B cell (primary cell): ENCODE measurements around the gene PLEKHN1. TPM values are rescaled to one million over a fixed set of nuclear protein-coding genes. Genes with fewer than 3 reads are reported as not detected.

Source experiments
- ATAC-seq: fragments of 200-7000 bp; cut with Tn5 transposase; one replicate; pipeline ENCODE4 v1.10.0; 2021; ENCODE audit warnings: low read depth, mild to moderate bottlenecking, moderate number of reproducible peaks, moderate library complexity
- CTCF ChIA-PET: fragments of 350-600 bp; sonication (Branson Sonifier 250); formaldehyde crosslinking; loops from one replicate; lab custom pipeline; 2021; ENCODE audit warnings: antibody characterized with exemption, inconsistent platforms; lab: Charles Lee
- POLR2A ChIA-PET: fragments of 350-600 bp; sonication (Branson Sonifier 250); formaldehyde crosslinking; loops from one replicate; lab custom pipeline; 2021; ENCODE audit warnings: antibody characterized with exemption; lab: Charles Lee
- DNase-seq: peaks from one replicate; pipeline ENCODE4 v3.0.0; 2013
- H2AFZ ChIP-seq: 2 replicates; pipeline ENCODE4 v1.6.1; 2012; ENCODE audit warnings: mild to moderate bottlenecking, low read depth, low read length; ENCODE audit not compliant: insufficient read depth, poor library complexity, severe bottlenecking
- H3K27ac ChIP-seq, 2 donors: 1 replicate in 1 of 2; 2 replicates in 1 of 2; pipeline ENCODE4 v1.5.1; 2012 to 2013; ENCODE audit warnings: low read length in 2 of 2, mild to moderate bottlenecking in 2 of 2, moderate library complexity in 1 of 2
- H3K27me3 ChIP-seq, 4 experiments: fragments of 200-600 bp in 1 of 4; sonication (generic) in 1 of 4; replicated peaks in 1 of 4; 1 replicate in 2 of 4; 2 replicates in 2 of 4; pipeline versions ENCODE4 v1.6.1 to v1.7.0; 2013 to 2016; ENCODE audit warnings: low read length in 3 of 4, mild to moderate bottlenecking in 2 of 4, mixed read lengths in 1 of 4, moderate library complexity in 1 of 4; ENCODE audit not compliant: insufficient read depth in 4 of 4, control insufficient read depth in 3 of 4; ENCODE audit errors: control extremely low read depth in 1 of 4
- H3K36me3 ChIP-seq, 2 experiments: replicated peaks in 1 of 2; 1 replicate in 1 of 2; 2 replicates in 1 of 2; pipeline versions ENCODE4 v1.6.1 to v1.7.1; 2013; ENCODE audit warnings: low read length in 1 of 2; ENCODE audit not compliant: insufficient read depth in 2 of 2, control insufficient read depth in 1 of 2; ENCODE audit errors: control extremely low read depth in 1 of 2, extremely low read depth in 1 of 2
- H3K4me1 ChIP-seq, 2 donors: fragments of 200-600 bp in 1 of 2; sonication (generic) in 1 of 2; 1 replicate in 1 of 2; 2 replicates in 1 of 2; pipeline versions ENCODE4 v1.5.1 to v1.6.1; 2013 to 2017; ENCODE audit warnings: low read length in 2 of 2; ENCODE audit not compliant: control insufficient read depth in 2 of 2, insufficient read depth in 2 of 2
- H3K4me2 ChIP-seq: replicated peaks from 2 replicates; pipeline ENCODE3; 2012; ENCODE audit warnings: mild to moderate bottlenecking, low read depth, low read length; ENCODE audit not compliant: poor library complexity, severe bottlenecking
- H3K4me3 ChIP-seq, 5 experiments: fragments of 200-600 bp in 1 of 5; sonication (generic) in 1 of 5; 1 replicate in 3 of 5; 2 replicates in 2 of 5; pipeline versions ENCODE4 v1.5.1 to v1.7.0; 2011 to 2016; ENCODE audit warnings: low read length in 4 of 5, mild to moderate bottlenecking in 4 of 5, low read depth in 2 of 5, control low read depth in 1 of 5, moderate library complexity in 1 of 5; ENCODE audit not compliant: insufficient read depth in 1 of 5; ENCODE audit errors: control extremely low read depth in 1 of 5, extremely low read depth in 1 of 5
- H3K79me2 ChIP-seq: fragments of 200-600 bp; sonication (generic); one replicate; pipeline ENCODE4 v1.6.0; 2016; ENCODE audit warnings: low read length; ENCODE audit not compliant: control insufficient read depth, insufficient read depth
- H3K9ac ChIP-seq: fragments of 200-600 bp; sonication (generic); 2 replicates; pipeline ENCODE4 v1.6.1; 2017; ENCODE audit warnings: mild to moderate bottlenecking, low read length, moderate library complexity
- H3K9me3 ChIP-seq, 3 donors: one replicate each; pipeline versions ENCODE4 v1.6.1 to v1.7.1; 2013; ENCODE audit warnings: low read length in 2 of 3; ENCODE audit not compliant: control insufficient read depth in 2 of 3, insufficient read depth in 1 of 3; ENCODE audit errors: control extremely low read depth in 1 of 3
- H4K20me1 ChIP-seq: 2 replicates; pipeline ENCODE4 v1.6.0; 2012; ENCODE audit warnings: mild to moderate bottlenecking, low read length; ENCODE audit not compliant: insufficient read depth, control insufficient read depth, poor library complexity, severe bottlenecking
- H3K27ac Mint-ChIP-seq: one replicate; pipeline ENCODE4 v1.8.0; 2021; ENCODE audit warnings: mixed read lengths
- H3K27me3 Mint-ChIP-seq: one replicate; pipeline ENCODE4 v1.8.0; 2021; ENCODE audit warnings: mixed read lengths
- H3K4me1 Mint-ChIP-seq: one replicate; pipeline ENCODE4 v1.8.0; 2021; ENCODE audit warnings: mixed read lengths
- H3K4me3 Mint-ChIP-seq: one replicate; pipeline ENCODE4 v1.8.0; 2021; ENCODE audit warnings: mixed read lengths
- H3K9me3 Mint-ChIP-seq: one replicate; pipeline ENCODE4 v1.8.0; 2022; ENCODE audit warnings: mixed read lengths; ENCODE audit not compliant: insufficient read depth
- EZH2 ChIP-seq: IDR thresholded peaks from 2 replicates; pipeline ENCODE4 v1.6.1; 2012; ENCODE audit warnings: borderline replicate concordance, low read depth, mild to moderate bottlenecking, moderate library complexity, low read length; ENCODE audit not compliant: insufficient read depth, poor library complexity, severe bottlenecking
- WGBS: methylation state at CpG from one replicate; pipeline ENCODE4 v1.1.5; 2013; ENCODE audit warnings: missing lambda C conversion rate; ENCODE audit not compliant: insufficient coverage; 5-methylcytosine and 5-hydroxymethylcytosine counted together
- intact Hi-C: fragments of 100-400 bp; cut with micrococcal nuclease; formaldehyde crosslinking; loops from one replicate; pipeline ENCODE4 v1.10.0; 2022
- polyA plus RNA-seq: library from polyadenylated mRNA; depleted of rRNA; stranded (reverse); fragments of >200 nt; gene quantifications from 2 replicates; pipeline ENCODE4 v1.2.3, GENCODE V29; 2012
- total RNA-seq, 2 donors: library from RNA; stranded (reverse); fragments of 120-200 nt in 1 of 2; gene quantifications; 1 replicate in 1 of 2; 2 replicates in 1 of 2; pipeline versions ENCODE4 v1.2.3 to v1.2.4, GENCODE V29; 2013 to 2022
- TF ChIP-seq, protein P1 (sequence below): fragments of 200-600 bp; IDR thresholded peaks from one replicate; pipeline ENCODE4 v1.8.0; 2022; ENCODE audit warnings: antibody characterized with exemption, mild to moderate bottlenecking

The PLEKHN1 gene
- total and polyA plus RNA-seq, 2 donors (not counting 1 experiment from before 2014, with no cell fraction given) = 0.36 to 1.1 TPM

DNA sequence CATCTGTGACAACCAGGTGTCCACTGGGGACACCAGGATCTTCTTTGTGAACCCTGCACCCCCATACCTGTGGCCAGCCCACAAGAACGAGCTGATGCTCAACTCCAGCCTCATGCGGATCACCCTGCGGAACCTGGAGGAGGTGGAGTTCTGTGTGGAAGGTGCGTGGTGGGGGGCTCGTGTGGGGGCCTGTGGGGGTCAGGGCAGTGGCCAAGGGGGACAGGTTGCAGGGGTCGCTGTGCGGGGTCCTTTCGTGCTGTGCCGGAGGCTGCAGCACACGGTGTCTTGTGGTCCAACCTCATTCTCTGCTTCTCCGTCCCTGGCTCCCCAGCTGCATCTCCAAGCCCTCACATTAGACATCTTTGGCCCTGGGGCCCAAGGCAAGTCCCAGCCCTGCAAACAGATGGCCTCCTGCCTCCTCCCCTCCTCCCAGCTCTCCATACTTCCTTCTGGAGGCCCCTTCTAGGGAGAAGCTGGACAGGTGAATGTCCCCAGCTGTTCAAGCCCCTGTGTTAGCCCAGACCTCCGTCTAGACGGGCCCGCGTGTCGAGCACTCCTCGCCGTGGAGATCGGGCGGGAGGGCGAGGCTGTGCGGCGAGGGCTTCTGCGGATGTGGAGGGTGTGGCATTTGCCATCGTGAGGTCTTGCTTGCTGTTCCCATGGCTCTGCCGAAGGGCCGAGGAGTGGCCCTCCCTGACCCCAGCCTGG lies 56.2 kb downstream of the PLEKHN1 start:
- CTCF ChIA-PET = interaction anchor here (1.0 to 1.5 kb wide), 2 partner anchors 10 to 38 kb away, joined by 4 to 6 read pairs; no protein-coding TSS in a partner anchor
- Histone ChIP-seq H3K9ac (no peak overlapping the region), H3K27me3 (peaks cover 0 to 22% (median 6%) of the 10 kb centered on the region in 4 experiments), H2AFZ (no peak overlapping the region), H3K4me2 (no peak overlapping the region), H3K27ac (no peak overlapping the region), H3K4me1 (peaks cover 9 to 21% of the 10 kb centered on the region in 2 donors), H3K79me2 (no peaks in the 10 kb centered on the region), H3K4me3 (no peak overlapping the region), H3K36me3 (no peaks in the 10 kb centered on the region), H3K9me3 (no peaks in the 10 kb centered on the region), H4K20me1 (no peaks in the 10 kb centered on the region)
- 84% methylated on average over 27 of the region's 27 CpGs for WGBS
- no peaks in the 10 kb centered on the region for H3K9me3 Mint-ChIP-seq
- peaks cover 4% of the 10 kb centered on the region for H3K4me1 Mint-ChIP-seq
- H3K4me3 Mint-ChIP-seq = peak overlapping the region; percentile 29
- POLR2A ChIA-PET = interaction anchor here (1.0 kb wide), 1 partner anchor 9 kb away, joined by 3 read pairs; no protein-coding TSS in a partner anchor
- ATAC-seq (no peak), DNase-seq (no peak)
- no peaks in the 10 kb centered on the region for H3K27me3 Mint-ChIP-seq
- TF ChIP-seq EZH2 = no peak
- TF ChIP-seq, protein P1, sequence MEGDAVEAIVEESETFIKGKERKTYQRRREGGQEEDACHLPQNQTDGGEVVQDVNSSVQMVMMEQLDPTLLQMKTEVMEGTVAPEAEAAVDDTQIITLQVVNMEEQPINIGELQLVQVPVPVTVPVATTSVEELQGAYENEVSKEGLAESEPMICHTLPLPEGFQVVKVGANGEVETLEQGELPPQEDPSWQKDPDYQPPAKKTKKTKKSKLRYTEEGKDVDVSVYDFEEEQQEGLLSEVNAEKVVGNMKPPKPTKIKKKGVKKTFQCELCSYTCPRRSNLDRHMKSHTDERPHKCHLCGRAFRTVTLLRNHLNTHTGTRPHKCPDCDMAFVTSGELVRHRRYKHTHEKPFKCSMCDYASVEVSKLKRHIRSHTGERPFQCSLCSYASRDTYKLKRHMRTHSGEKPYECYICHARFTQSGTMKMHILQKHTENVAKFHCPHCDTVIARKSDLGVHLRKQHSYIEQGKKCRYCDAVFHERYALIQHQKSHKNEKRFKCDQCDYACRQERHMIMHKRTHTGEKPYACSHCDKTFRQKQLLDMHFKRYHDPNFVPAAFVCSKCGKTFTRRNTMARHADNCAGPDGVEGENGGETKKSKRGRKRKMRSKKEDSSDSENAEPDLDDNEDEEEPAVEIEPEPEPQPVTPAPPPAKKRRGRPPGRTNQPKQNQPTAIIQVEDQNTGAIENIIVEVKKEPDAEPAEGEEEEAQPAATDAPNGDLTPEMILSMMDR = no peak
- peak overlapping the region; percentile 20 for H3K27ac Mint-ChIP-seq
- intact Hi-C loops = no loop called here

DNA sequence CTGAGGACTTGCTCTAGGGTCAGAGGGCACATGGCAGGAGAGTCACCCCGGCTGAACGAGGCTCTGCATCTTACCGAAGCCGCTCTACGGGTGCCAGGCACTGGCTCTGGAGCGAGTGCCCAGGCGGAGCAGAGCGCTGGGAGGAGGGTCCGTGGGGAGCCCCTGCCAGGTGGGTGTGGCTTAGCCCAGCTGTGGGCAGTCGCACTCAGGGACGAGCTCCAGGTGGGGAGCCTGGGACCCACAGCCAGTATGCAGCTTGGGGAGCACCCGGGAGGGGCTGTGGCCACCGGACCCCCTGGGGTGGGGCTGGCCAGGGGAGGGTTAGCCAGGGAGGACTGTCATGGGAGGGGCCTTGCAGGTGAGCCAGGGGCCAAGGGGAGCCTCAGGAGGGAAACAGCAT lies 57.4 kb downstream of the PLEKHN1 start:
- H3K4me1 Mint-ChIP-seq = peaks cover 4% of the 10 kb centered on the region
- no peak for DNase-seq
- H3K27me3 ChIP-seq = peaks cover 0 to 22% (median 6%) of the 10 kb centered on the region in 4 experiments
- H3K9me3 ChIP-seq = no peaks in the 10 kb centered on the region
- CTCF ChIA-PET = interaction anchor here (1.5 kb wide), 1 partner anchor 40 kb away, joined by 5 read pairs; no protein-coding TSS in a partner anchor
- peaks cover 9 to 20% of the 10 kb centered on the region in 2 donors for H3K4me1 ChIP-seq
- H3K9me3 Mint-ChIP-seq = no peaks in the 10 kb centered on the region
- no peaks in the 10 kb centered on the region for H4K20me1 ChIP-seq
- no peak overlapping the region for H3K9ac ChIP-seq
- H3K27me3 Mint-ChIP-seq = no peaks in the 10 kb centered on the region
- H3K4me2 ChIP-seq = no peak overlapping the region
- ATAC-seq = no peak
- no peak overlapping the region for H3K4me3 Mint-ChIP-seq
- no peak overlapping the region for H3K27ac Mint-ChIP-seq
- POLR2A ChIA-PET = no interaction called here
- no peaks in the 10 kb centered on the region for H3K36me3 ChIP-seq
- intact Hi-C loops = no loop called here
- no peaks in the 10 kb centered on the region for H3K79me2 ChIP-seq
- WGBS = 73% methylated on average over 13 of the region's 13 CpGs
- TF ChIP-seq, protein P1 = no peak
- no peak overlapping the region for H3K4me3 ChIP-seq
- no peak overlapping the region for H3K27ac ChIP-seq
- H2AFZ ChIP-seq = no peak overlapping the region
